Fibroblast of mammary gland (primary cell): ENCODE measurements around the gene RPL35.
"Not testable (repeated sequence)": the region's sequence is repeated elsewhere in the genome, so short reads cannot be mapped to it uniquely, and the experiment has no call there.

Experiments
- DNase-seq: peaks from one replicate; pipeline ENCODE4 v3.0.0-alpha.2; 2010; ENCODE audit warnings: low read depth
- H3K4me3 ChIP-seq: 2 replicates; pipeline ENCODE4 v1.5.1; 2011; ENCODE audit warnings: low read depth, mild to moderate bottlenecking, low read length, moderate library complexity; ENCODE audit not compliant: control insufficient read depth
- TF ChIP-seq, protein P1 (sequence below): conservative IDR thresholded peaks from 2 replicates; pipeline ENCODE4 v1.5.1; 2011; ENCODE audit warnings: low read depth, low read length, inconsistent platforms; ENCODE audit not compliant: control insufficient read depth, insufficient read depth

Gene RPL35

DNA sequence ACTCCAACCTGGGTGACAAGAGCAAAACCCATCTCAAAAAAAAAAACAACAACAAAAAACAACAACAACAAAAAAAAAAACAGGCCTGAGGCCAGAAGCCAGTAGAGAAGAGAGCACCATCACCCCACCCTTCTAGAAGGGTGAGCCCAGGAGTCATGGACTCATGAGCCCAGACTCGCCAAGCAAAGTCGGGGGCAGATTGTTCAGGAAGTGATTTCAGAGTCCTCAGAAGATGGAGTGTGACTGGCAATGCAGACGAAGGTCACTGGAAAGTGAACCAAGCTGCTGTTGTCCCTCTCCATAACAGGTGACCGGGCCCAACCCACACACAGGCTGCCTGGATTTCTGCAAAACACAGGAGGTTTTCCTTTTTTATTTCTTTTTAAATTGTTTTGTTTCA is 17.5 kb downstream of the RPL35 start:
- H3K4me3 ChIP-seq = no peak overlapping the region
- no peak for DNase-seq
- TF ChIP-seq, protein P1, sequence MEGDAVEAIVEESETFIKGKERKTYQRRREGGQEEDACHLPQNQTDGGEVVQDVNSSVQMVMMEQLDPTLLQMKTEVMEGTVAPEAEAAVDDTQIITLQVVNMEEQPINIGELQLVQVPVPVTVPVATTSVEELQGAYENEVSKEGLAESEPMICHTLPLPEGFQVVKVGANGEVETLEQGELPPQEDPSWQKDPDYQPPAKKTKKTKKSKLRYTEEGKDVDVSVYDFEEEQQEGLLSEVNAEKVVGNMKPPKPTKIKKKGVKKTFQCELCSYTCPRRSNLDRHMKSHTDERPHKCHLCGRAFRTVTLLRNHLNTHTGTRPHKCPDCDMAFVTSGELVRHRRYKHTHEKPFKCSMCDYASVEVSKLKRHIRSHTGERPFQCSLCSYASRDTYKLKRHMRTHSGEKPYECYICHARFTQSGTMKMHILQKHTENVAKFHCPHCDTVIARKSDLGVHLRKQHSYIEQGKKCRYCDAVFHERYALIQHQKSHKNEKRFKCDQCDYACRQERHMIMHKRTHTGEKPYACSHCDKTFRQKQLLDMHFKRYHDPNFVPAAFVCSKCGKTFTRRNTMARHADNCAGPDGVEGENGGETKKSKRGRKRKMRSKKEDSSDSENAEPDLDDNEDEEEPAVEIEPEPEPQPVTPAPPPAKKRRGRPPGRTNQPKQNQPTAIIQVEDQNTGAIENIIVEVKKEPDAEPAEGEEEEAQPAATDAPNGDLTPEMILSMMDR = no peak

DNA sequence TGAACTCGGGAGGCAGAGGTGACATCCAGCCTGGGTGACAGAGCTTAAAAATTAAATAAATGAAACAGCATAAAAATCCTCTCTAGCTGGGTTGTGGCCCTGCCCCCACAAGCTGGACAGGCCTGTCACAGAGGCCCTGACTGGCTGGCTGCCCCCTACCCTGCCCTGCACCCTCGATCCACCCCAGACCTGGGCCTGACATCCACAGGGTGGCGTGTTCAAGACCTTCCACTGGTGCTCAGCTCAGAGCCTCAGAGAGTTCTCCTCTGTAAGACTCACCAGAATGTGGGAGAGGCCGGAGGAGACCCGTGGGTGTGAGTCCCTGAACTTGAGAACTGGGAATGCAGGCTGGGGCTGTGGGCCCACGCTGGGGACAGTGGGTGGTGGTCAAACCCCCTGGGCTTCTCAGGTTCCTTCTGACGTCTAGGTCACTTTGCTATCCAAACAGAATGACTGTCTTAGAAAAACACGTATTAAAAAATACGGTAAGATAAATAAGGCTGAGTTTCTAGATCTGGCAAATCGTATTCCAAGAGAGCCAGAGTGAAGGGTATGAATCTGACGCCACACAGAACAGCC is 18.2 kb downstream of the RPL35 start:
- TF ChIP-seq, protein P1 = no peak
- DNase-seq = no peak
- H3K4me3 ChIP-seq = no peak overlapping the region

DNA sequence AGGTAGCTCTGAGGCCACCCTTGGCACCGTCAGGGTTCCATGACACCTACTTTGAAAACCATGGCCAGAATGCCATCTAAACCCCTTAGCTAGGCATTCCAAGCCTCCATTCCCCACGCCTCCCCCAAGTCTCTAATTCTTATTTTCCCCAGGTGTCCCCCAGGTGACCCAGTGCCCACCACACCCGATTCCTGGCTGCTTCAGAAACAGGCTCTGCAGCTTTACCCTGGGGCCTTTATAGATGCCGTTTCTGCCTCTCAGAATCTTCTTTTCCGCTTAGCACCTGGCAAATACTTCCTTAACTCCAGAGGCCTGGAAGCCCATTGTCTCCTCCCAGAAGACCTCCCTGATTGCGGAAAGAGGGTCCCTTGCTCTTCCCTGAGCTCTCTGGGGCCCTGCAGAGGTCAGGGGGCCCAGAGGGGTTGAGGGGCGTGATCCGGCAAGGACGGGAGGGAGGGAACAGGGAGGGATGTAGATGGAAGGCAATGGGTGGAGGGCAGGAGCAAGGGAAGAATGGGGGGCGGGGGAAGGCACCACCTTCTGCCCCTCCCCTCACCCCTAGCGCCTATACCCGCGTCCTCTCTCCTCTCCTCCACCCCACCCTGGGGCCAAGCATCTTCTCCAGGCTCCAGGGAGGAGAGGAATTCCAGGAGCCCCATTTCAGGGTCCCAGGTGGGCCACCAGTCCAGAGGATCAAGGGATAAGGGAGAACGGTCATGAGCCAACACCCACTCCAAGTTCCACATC is 20.5 kb downstream of the RPL35 start:
- no peak overlapping the region for H3K4me3 ChIP-seq
- DNase-seq = no peak

DNA sequence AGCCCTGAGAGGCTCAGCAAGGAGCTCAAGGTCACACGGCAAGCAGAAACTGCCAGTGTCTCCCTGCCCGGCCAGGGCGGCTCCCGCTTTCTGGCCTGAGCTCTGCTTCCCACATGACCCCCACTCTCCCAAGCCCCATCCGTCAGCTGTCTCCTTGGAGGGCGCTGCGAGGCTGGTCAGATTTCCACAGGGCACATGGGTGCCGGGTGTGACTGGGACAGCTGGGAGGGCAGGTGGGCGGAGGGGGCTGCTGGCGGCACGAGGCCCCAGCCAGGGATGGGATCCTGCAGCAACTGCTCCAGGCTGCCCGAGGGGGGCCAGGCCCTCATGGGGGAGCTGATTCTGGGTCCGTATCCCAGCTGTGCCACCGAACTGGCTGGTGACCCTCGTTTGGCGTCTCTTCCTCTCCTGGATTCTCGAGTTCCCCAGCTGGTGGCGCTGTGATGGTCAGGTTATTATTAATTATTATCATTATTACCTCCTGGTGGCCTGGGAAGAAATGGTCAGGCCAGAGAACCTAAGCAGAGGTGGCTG is 21.4 kb downstream of the RPL35 start:
- TF ChIP-seq, protein P1 = peak; percentile 35
- H3K4me3 ChIP-seq = no peak overlapping the region
- DNase-seq = no peak

More for the DNA sequence above, 20.5 kb downstream of the RPL35 start:
- TF ChIP-seq, protein P1 = no peak

DNA sequence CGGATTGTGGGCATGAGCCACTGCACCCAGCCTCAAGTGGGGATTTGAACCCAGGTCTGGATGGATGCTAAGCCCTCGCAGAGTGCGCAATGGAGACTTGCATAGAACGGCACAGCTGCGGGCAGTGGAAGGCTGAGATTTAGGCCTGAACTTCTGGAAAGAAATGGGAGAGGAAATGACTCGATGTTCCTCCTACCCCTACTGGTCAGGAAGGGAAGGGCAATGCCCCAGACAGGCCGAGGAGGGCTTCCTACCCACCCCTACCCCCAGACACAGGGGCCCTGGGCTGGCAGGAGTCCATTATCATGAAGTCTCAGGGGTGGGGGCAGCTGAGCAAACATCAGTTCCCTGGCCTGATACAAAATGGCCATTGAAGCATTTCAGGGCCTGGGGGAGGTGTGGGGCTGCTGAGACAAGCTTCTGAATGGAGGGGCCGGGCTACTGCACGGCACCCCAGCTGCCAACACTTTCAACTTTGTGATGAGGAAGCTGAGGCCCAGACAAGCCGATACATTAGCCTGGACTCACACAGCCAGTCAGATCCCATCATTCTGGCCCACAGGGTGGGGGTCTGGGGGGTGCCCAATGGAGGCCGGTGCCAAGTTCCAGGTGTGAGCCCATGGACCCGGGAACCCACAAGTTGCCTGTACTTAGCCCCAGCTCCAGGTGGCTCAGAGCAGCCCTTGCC is 22.0 kb downstream of the RPL35 start:
- TF ChIP-seq, protein P1 = peak; percentile 59
- no peak overlapping the region for H3K4me3 ChIP-seq
- DNase-seq = peak; percentile 45

DNA sequence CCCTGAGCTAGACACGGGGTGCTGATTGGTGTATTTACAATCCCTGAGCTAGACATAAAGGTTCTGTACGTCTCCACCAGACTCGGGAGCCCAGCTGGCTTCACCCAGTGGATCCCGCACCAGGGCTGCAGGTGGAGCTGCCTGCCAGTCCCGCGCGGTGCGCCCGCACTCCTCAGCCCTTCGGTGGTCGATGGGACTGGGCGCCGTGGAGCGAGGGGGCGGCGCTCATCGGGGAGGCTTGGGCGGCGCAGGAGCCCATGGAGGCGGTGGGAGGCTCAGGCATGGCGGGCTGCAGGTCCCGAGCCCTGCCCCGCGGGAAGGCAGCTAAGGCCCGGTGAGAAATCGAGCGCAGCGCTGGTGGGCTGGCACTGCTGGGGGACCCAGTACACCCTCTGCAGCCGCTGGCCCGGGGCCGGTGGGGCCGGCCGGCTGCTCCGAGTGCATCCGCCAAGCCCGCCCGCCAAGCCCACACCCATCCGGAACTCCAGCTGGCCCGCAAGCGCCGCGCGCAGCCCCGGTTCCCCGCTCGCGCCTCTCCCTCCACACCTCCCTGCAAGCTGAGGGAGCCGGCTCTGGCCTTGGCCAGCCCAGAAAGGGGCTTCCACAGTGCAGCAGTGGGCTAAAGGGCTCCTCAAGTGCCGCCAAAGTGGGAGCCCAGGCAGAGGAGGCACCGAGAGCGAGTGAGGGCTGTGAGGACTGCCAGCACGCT is 23.0 kb downstream of the RPL35 start:
- not testable (repeated sequence) for DNase-seq, H3K4me3 ChIP-seq

DNA sequence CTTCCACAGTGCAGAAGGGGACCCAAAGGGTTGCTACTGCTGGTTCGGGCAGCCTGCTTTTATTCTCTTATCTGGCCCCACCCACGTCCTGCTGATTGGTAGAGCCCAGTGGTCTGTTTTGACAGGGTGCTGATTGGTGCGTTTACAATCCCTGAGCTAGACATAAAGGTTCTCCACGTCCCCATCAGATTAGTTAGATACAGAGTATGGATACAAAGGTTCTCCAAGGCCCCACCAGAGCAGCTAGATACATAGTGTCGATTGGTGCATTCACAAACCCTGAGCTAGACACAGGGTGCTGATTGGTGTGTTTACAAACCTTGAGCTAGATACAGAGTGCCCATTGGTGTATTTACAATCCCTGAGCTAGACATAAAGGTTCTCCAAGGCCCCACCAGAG is 23.6 kb downstream of the RPL35 start:
- H3K4me3 ChIP-seq, DNase-seq: not testable (repeated sequence)
